Endodermal cell (in vitro differentiated cells): ENCODE data around the gene NKAPL. TPM values are rescaled to one million over a fixed set of nuclear protein-coding genes. Genes with fewer than 3 reads are reported as not detected.

Experiments
- DNase-seq: peaks from one replicate; pipeline ENCODE4 v3.0.0-alpha.2; 2017
- H3K27ac ChIP-seq: 2 replicates; pipeline ENCODE4 v1.5.1; 2013; ENCODE audit warnings: mild to moderate bottlenecking, low read depth, low read length, moderate library complexity
- H3K27me3 ChIP-seq: 2 replicates; pipeline ENCODE4 v1.6.1; 2013; ENCODE audit warnings: mild to moderate bottlenecking, low read length, moderate library complexity; ENCODE audit not compliant: insufficient read depth, control insufficient read depth, poor library complexity, severe bottlenecking
- H3K36me3 ChIP-seq: 2 replicates; pipeline ENCODE4 v1.7.0; 2013; ENCODE audit warnings: mild to moderate bottlenecking, low read length, moderate library complexity; ENCODE audit not compliant: control insufficient read depth, insufficient read depth
- H3K4me1 ChIP-seq: one replicate; pipeline ENCODE4 v1.7.0; 2013; ENCODE audit warnings: low read length; ENCODE audit not compliant: control insufficient read depth, insufficient read depth
- H3K4me3 ChIP-seq: 2 replicates; pipeline ENCODE4 v1.5.1; 2013; ENCODE audit warnings: mild to moderate bottlenecking, low read length, moderate library complexity
- H3K9ac ChIP-seq: 2 replicates; pipeline ENCODE4 v1.6.1; 2013; ENCODE audit warnings: mild to moderate bottlenecking, low read length, moderate library complexity; ENCODE audit not compliant: poor library complexity, severe bottlenecking; ENCODE audit errors: extremely low read depth
- H3K9me3 ChIP-seq: 2 replicates; pipeline ENCODE4 v1.6.1; 2013; ENCODE audit warnings: mild to moderate bottlenecking, low read length, moderate library complexity; ENCODE audit not compliant: control insufficient read depth
- H3K27ac Mint-ChIP-seq: 2 replicates; pipeline ENCODE4 v1.8.0; 2020; ENCODE audit warnings: mixed read lengths
- H3K27me3 Mint-ChIP-seq: 2 replicates; pipeline ENCODE4 v1.8.0; 2021; ENCODE audit warnings: mild to moderate bottlenecking, mixed read lengths; ENCODE audit not compliant: insufficient read depth
- H3K36me3 Mint-ChIP-seq: 2 replicates; pipeline ENCODE4 v1.8.0; 2020; ENCODE audit warnings: low read depth, mixed read lengths
- H3K4me1 Mint-ChIP-seq: 2 replicates; pipeline ENCODE4 v1.8.0; 2020; ENCODE audit warnings: mixed read lengths
- H3K4me3 Mint-ChIP-seq: 2 replicates; pipeline ENCODE4 v1.8.0; 2020; ENCODE audit warnings: mild to moderate bottlenecking, moderate library complexity, mixed read lengths
- H3K9me3 Mint-ChIP-seq: 2 replicates; pipeline ENCODE4 v1.8.0; 2020; ENCODE audit warnings: mild to moderate bottlenecking, mixed read lengths
- CTCF ChIP-seq: fragments of 200-600 bp; sonication (generic); conservative IDR thresholded peaks from 2 replicates; pipeline ENCODE4 v1.5.0; 2021; ENCODE audit warnings: antibody characterized with exemption, mild to moderate bottlenecking
- WGBS, 2 experiments: methylation state at CpG; one replicate each; pipeline versions ENCODE4 v1.1.5 to v1.1.7; 2013; ENCODE audit warnings: missing lambda C conversion rate in 2 of 2, mixed read lengths in 1 of 2; ENCODE audit not compliant: insufficient coverage in 1 of 2, insufficient read length in 1 of 2; 5-methylcytosine and 5-hydroxymethylcytosine counted together
- total RNA-seq, 2 donors: library from RNA; stranded (reverse); fragmentation: NEBNext Ultra II Directional in 1 of 2; extraction: Animal tissue kit (Norgen Biotek cat#: 25700) in 1 of 2; gene quantifications; 2 replicates in 1 of 2; 3 replicates in 1 of 2; pipeline ENCODE4 v1.2.1, GENCODE V29; 2021

The NKAPL gene
- total RNA-seq, 2 donors from 2014 or later, result 0.42 TPM; not detected in 1

GRCh38 chr6:28281288-28282064 is 22.4 kb downstream of the NKAPL start, which contains the start of gene PGBD1:
Gene PGBD1 (plus strand): TSS chr6:28281572. CDS start chr6:28283814, 2,242 bp downstream.
- H3K9me3 ChIP-seq, result no peaks in the 10 kb centered on the region
- TF ChIP-seq CTCF, result no peak
- Mint-ChIP-seq H3K4me3 (peak within 1 kb of the TSS; percentile 86), H3K4me1 (peaks cover 12% of the 10 kb centered on the region), H3K36me3 (peaks cover 39% of the 10 kb centered on the region), H3K27me3 (peaks cover 2% of the 10 kb centered on the region), H3K27ac (peak within 1 kb of the TSS; percentile 19), H3K9me3 (no peaks in the 10 kb centered on the region)
- H3K36me3 ChIP-seq, result peaks cover 33% of the 10 kb centered on the region
- WGBS, 2 experiments, result 0 to 1% methylated on average over 12 to 50 of the region's 50 CpGs
- peak within 1 kb of the TSS; percentile 69 for H3K9ac ChIP-seq
- H3K27me3 ChIP-seq, result peaks cover 14% of the 10 kb centered on the region
- H3K4me1 ChIP-seq, result no peaks in the 10 kb centered on the region
- H3K4me3 ChIP-seq, result peak within 1 kb of the TSS; percentile 99
- H3K27ac ChIP-seq, result no peak within 1 kb of the TSS
- peak; percentile 93 for DNase-seq

GRCh38 chr6:28282926-28283325 is 23.8 kb downstream of the NKAPL start:
- H3K9ac ChIP-seq, result no peak overlapping the region
- no peak for DNase-seq

GRCh38 chr6:28291573-28291972 is 32.5 kb downstream of the NKAPL start:
- Mint-ChIP-seq H3K4me3 (no peak overlapping the region), H3K4me1 (no peaks in the 10 kb centered on the region), H3K9me3 (peaks cover 14% of the 10 kb centered on the region), H3K36me3 (peaks cover 53% of the 10 kb centered on the region), H3K27ac (no peak overlapping the region), H3K27me3 (no peaks in the 10 kb centered on the region)
- Histone ChIP-seq H3K27ac (no peak overlapping the region), H3K36me3 (peaks cover 37% of the 10 kb centered on the region), H3K9me3 (peaks cover 13% of the 10 kb centered on the region), H3K9ac (no peak overlapping the region), H3K4me1 (peaks cover 3% of the 10 kb centered on the region), H3K27me3 (no peaks in the 10 kb centered on the region), H3K4me3 (no peak overlapping the region)
- no peak for DNase-seq
- TF ChIP-seq CTCF, result no peak

More at GRCh38 chr6:28282926-28283325, 23.8 kb downstream of the NKAPL start:
- peaks cover 9% of the 10 kb centered on the region for H3K27me3 ChIP-seq
- 94 to 95% methylated on average over 2 of the region's 2 CpGs for WGBS, 2 experiments
- H3K36me3 Mint-ChIP-seq, result peaks cover 39% of the 10 kb centered on the region
- no peak overlapping the region for H3K27ac ChIP-seq
- peaks cover 38% of the 10 kb centered on the region for H3K36me3 ChIP-seq
- H3K9me3 Mint-ChIP-seq, result no peaks in the 10 kb centered on the region
- H3K27ac Mint-ChIP-seq, result no peak overlapping the region
- peaks cover 2% of the 10 kb centered on the region for H3K27me3 Mint-ChIP-seq
- peak overlapping the region; percentile 99 for H3K4me3 ChIP-seq
- peak overlapping the region; percentile 86 for H3K4me3 Mint-ChIP-seq
- TF ChIP-seq CTCF, result no peak
- H3K4me1 ChIP-seq, result no peaks in the 10 kb centered on the region
- H3K9me3 ChIP-seq, result no peaks in the 10 kb centered on the region
- peaks cover 12% of the 10 kb centered on the region for H3K4me1 Mint-ChIP-seq
